Gastrocnemius medialis (tissue), 4 donors: ENCODE data around the gene MFAP4.

Experiments
- CTCF ChIP-seq, 5 experiments: fragments of 450-650 bp in 3 of 5; fragments of 200-600 bp in 2 of 5; sonication (generic) in 2 of 5; IDR thresholded peaks in 4 of 5; conservative IDR thresholded peaks in 1 of 5; 1 replicate in 4 of 5; 2 replicates in 1 of 5; pipeline ENCODE4 v1.5.1; 2016 to 2019; ENCODE audit warnings: antibody characterized with exemption in 5 of 5, mild to moderate bottlenecking in 3 of 5, moderate library complexity in 3 of 5
- POLR2A ChIP-seq, 2 donors: fragments of 450-650 bp; IDR thresholded peaks; one replicate each; pipeline ENCODE4 v1.6.1; 2017; ENCODE audit warnings: antibody characterized with exemption in 2 of 2, mild to moderate bottlenecking in 2 of 2, moderate library complexity in 2 of 2

GRCh38 chr17:19408346-19408710, 21.3 kb upstream of the MFAP4 start:
- TF ChIP-seq CTCF (IDR thresholded peaks at IDR 0.05 in 4 of 5, conservative IDR thresholded peaks at IDR 0.05 in 1 of 5), result no peak
- TF ChIP-seq POLR2A (IDR thresholded peaks at IDR 0.05), result no peak
